Thyroid gland (tissue), 4 donors: ENCODE results near the gene FBXL7.

Experiments used
- POLR2A ChIP-seq, 2 donors: fragments of 450-650 bp; IDR thresholded peaks; one replicate each; pipeline ENCODE4 v1.6.1; 2017; ENCODE audit warnings: antibody characterized with exemption in 2 of 2, mild to moderate bottlenecking in 2 of 2, moderate library complexity in 1 of 2
- TF ChIP-seq, protein P1 (sequence below), 6 experiments: fragments of 200-600 bp in 3 of 6; fragments of 450-650 bp in 3 of 6; sonication (generic) in 3 of 6; IDR thresholded peaks; one replicate each; pipeline ENCODE4 v1.5.1; 2016 to 2019; ENCODE audit warnings: antibody characterized with exemption in 6 of 6, mild to moderate bottlenecking in 2 of 6, inconsistent platforms in 1 of 6, moderate library complexity in 1 of 6

DNA sequence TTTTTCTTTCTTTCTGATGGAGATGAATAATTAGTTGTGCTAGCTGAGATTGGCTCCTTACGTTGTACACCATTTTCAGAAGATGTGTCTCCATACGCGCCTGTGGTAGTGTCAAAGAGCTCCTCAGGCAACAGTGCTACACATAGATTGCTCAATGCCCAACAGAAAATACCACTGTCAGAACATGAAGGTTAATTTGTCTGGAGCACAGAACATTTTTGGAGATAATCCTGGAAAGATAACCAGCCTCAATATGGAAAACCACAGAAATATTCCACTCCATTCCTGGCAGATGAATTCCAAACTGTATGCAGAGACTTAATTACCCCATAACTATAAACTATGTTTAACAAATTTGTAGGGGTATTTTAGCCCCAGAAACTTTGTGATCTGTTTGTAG, 446.0 kb downstream of the FBXL7 start:
- TF ChIP-seq, protein P1, sequence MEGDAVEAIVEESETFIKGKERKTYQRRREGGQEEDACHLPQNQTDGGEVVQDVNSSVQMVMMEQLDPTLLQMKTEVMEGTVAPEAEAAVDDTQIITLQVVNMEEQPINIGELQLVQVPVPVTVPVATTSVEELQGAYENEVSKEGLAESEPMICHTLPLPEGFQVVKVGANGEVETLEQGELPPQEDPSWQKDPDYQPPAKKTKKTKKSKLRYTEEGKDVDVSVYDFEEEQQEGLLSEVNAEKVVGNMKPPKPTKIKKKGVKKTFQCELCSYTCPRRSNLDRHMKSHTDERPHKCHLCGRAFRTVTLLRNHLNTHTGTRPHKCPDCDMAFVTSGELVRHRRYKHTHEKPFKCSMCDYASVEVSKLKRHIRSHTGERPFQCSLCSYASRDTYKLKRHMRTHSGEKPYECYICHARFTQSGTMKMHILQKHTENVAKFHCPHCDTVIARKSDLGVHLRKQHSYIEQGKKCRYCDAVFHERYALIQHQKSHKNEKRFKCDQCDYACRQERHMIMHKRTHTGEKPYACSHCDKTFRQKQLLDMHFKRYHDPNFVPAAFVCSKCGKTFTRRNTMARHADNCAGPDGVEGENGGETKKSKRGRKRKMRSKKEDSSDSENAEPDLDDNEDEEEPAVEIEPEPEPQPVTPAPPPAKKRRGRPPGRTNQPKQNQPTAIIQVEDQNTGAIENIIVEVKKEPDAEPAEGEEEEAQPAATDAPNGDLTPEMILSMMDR (IDR thresholded peaks at IDR 0.05) = no peak
- no peak for TF ChIP-seq POLR2A (IDR thresholded peaks at IDR 0.05)
